IMR-90 (cell line): ENCODE measurements around the gene ELOVL5. TPM values are rescaled to one million over a fixed set of nuclear protein-coding genes. Genes with fewer than 3 reads are reported as not detected.

Experiments used
- ATAC-seq: fragments of 200-7000 bp; cut with Tn5 transposase; 2 replicates; pipeline ENCODE4 v1.9.1; 2020; ENCODE audit warnings: low read depth, mild to moderate bottlenecking, moderate library complexity
- BruUV-seq: library from RNA; stranded (reverse); fragments of 400-500 nt; replicated peaks from 2 replicates; lab custom pipeline; 2021; lab: Mats Ljungman, UMichigan
- CTCF ChIA-PET: fragments of 300-600 bp; formaldehyde crosslinking; extraction: SDS; loops from one replicate; lab custom pipeline; 2021; ENCODE audit warnings: antibody characterized with exemption; lab: Yijun Ruan, JAX
- POLR2A ChIA-PET: fragments of 300-600 bp; sonication (Branson Sonifier 250); formaldehyde crosslinking; loops from one replicate; lab custom pipeline; 2022; ENCODE audit warnings: antibody characterized with exemption; ENCODE audit not compliant: unreplicated experiment; lab: Charles Lee
- DNase-seq: peaks from one replicate; pipeline ENCODE4 v3.0.0; 2013
- H2AFZ ChIP-seq: replicated peaks from 2 replicates; pipeline ENCODE3; 2013; ENCODE audit warnings: low read length, mild to moderate bottlenecking; ENCODE audit not compliant: poor library complexity
- H2AK5ac ChIP-seq: 2 replicates; pipeline ENCODE4 v1.6.1; 2013; ENCODE audit warnings: low read depth, low read length, inconsistent platforms
- H2AK9ac ChIP-seq: replicated peaks from 2 replicates; pipeline ENCODE3; 2013; ENCODE audit warnings: mild to moderate bottlenecking, low read depth, low read length, moderate library complexity; ENCODE audit not compliant: poor library complexity
- H2BK120ac ChIP-seq: 2 replicates; pipeline ENCODE4 v1.6.1; 2013; ENCODE audit warnings: low read depth, low read length, inconsistent platforms
- H2BK15ac ChIP-seq: 3 replicates; pipeline ENCODE4 v1.6.1; 2013; ENCODE audit warnings: low read depth, low read length, inconsistent platforms
- H2BK20ac ChIP-seq: 2 replicates; pipeline ENCODE4 v1.6.1; 2013; ENCODE audit warnings: low read depth, mild to moderate bottlenecking, inconsistent platforms, low read length, moderate library complexity
- H2BK5ac ChIP-seq: 2 replicates; pipeline ENCODE4 v1.6.1; 2013; ENCODE audit warnings: mild to moderate bottlenecking, low read depth, low read length, inconsistent platforms; ENCODE audit not compliant: poor library complexity, severe bottlenecking
- H3K14ac ChIP-seq: replicated peaks from 2 replicates; pipeline ENCODE4 v1.6.1; 2013; ENCODE audit warnings: low read depth, low read length, inconsistent platforms
- H3K18ac ChIP-seq: 2 replicates; pipeline ENCODE4 v1.6.1; 2013; ENCODE audit warnings: low read depth, low read length, control low read depth
- H3K23ac ChIP-seq: 2 replicates; pipeline ENCODE4 v1.6.1; 2013; ENCODE audit warnings: low read depth, low read length, inconsistent platforms
- H3K27ac ChIP-seq: 2 replicates; pipeline ENCODE4 v1.5.1; 2013; ENCODE audit warnings: mild to moderate bottlenecking, control low read depth, low read length; ENCODE audit not compliant: insufficient read depth
- H3K27me3 ChIP-seq: 2 replicates; pipeline ENCODE4 v1.6.1; 2013; ENCODE audit warnings: low read length; ENCODE audit not compliant: control insufficient read depth, insufficient read depth
- H3K36me3 ChIP-seq: 2 replicates; pipeline ENCODE4 v1.6.1; 2013; ENCODE audit warnings: low read length, mixed read lengths; ENCODE audit not compliant: control insufficient read depth, insufficient read depth
- H3K4ac ChIP-seq: 2 replicates; pipeline ENCODE4 v1.6.1; 2013; ENCODE audit warnings: low read depth, low read length, inconsistent platforms
- H3K4me1 ChIP-seq: 2 replicates; pipeline ENCODE4 v1.6.1; 2013; ENCODE audit warnings: low read length, mixed read lengths; ENCODE audit not compliant: control insufficient read depth, insufficient read depth
- H3K4me2 ChIP-seq: 2 replicates; pipeline ENCODE4 v1.6.1; 2013; ENCODE audit warnings: low read depth, mild to moderate bottlenecking, control low read depth, low read length, moderate library complexity
- H3K4me3 ChIP-seq: 2 replicates; pipeline ENCODE4 v1.5.1; 2013; ENCODE audit warnings: low read depth, mild to moderate bottlenecking, control low read depth, low read length, moderate library complexity; ENCODE audit not compliant: insufficient read depth
- H3K56ac ChIP-seq: 2 replicates; pipeline ENCODE4 v1.6.1; 2013; ENCODE audit warnings: low read length, inconsistent platforms; ENCODE audit not compliant: insufficient read depth; ENCODE audit errors: extremely low read depth
- H3K79me1 ChIP-seq, 2 experiments: 2 replicates each; pipeline ENCODE4 v1.6.1; 2013; ENCODE audit warnings: low read length in 2 of 2, inconsistent platforms in 1 of 2, low read depth in 1 of 2
- H3K9ac ChIP-seq: 2 replicates; pipeline ENCODE4 v1.6.1; 2013; ENCODE audit warnings: low read depth, low read length, control low read depth
- H3K9me1 ChIP-seq: 2 replicates; pipeline ENCODE4 v1.6.1; 2013; ENCODE audit warnings: low read length, inconsistent platforms; ENCODE audit not compliant: insufficient read depth
- H3K9me3 ChIP-seq: 2 replicates; pipeline ENCODE4 v1.6.1; 2013; ENCODE audit warnings: low read length; ENCODE audit not compliant: control insufficient read depth, insufficient read depth
- H4K20me1 ChIP-seq: 2 replicates; pipeline ENCODE4 v1.6.1; 2013; ENCODE audit warnings: low read length, inconsistent platforms; ENCODE audit not compliant: insufficient read depth
- H4K5ac ChIP-seq: 2 replicates; pipeline ENCODE4 v1.6.1; 2013; ENCODE audit warnings: mild to moderate bottlenecking, low read depth, low read length, control low read depth
- H4K8ac ChIP-seq, 2 experiments: 2 replicates each; pipeline ENCODE4 v1.6.1; 2013; ENCODE audit warnings: low read depth in 2 of 2, low read length in 2 of 2, control low read depth in 1 of 2, inconsistent platforms in 1 of 2
- H4K91ac ChIP-seq: 2 replicates; pipeline ENCODE4 v1.6.1; 2013; ENCODE audit warnings: low read depth, low read length, inconsistent platforms; ENCODE audit not compliant: insufficient read depth
- CEBPB ChIP-seq: IDR thresholded peaks from 2 replicates; pipeline ENCODE4 v1.6.1; 2012; ENCODE audit warnings: low read depth, low read length, improper control_type of control experiment
- CHD1 ChIP-seq: IDR thresholded peaks from 2 replicates; pipeline ENCODE4 v1.6.1; 2012; ENCODE audit warnings: low read depth, low read length, improper control_type of control experiment
- CTCF ChIP-seq: conservative IDR thresholded peaks from 2 replicates; pipeline ENCODE4 v1.5.1; 2012; ENCODE audit warnings: mild to moderate bottlenecking, low read depth, low read length, improper control_type of control experiment
- ELK1 ChIP-seq: fragments of 150-350 bp; IDR thresholded peaks from 2 replicates; pipeline ENCODE4 v1.6.1; 2016; ENCODE audit warnings: low read depth, mild to moderate bottlenecking, low read length, moderate library complexity, borderline replicate concordance
- MAFK ChIP-seq: IDR thresholded peaks from 2 replicates; pipeline ENCODE4 v1.6.1; 2012; ENCODE audit warnings: low read depth, low read length, improper control_type of control experiment
- NFE2L2 ChIP-seq: fragments of 150-350 bp; IDR thresholded peaks from 2 replicates; pipeline ENCODE4 v1.6.1; 2016; ENCODE audit warnings: low read depth, mild to moderate bottlenecking, low read length
- POLR2A ChIP-seq: IDR thresholded peaks from 2 replicates; pipeline ENCODE4 v1.6.1; 2012; ENCODE audit warnings: mild to moderate bottlenecking, low read depth, low read length
- RAD21 ChIP-seq: IDR thresholded peaks from 2 replicates; pipeline ENCODE4 v1.6.1; 2012; ENCODE audit warnings: low read length, improper control_type of control experiment
- RCOR1 ChIP-seq: IDR thresholded peaks from 2 replicates; pipeline ENCODE4 v1.6.1; 2012; ENCODE audit warnings: mild to moderate bottlenecking, low read length, improper control_type of control experiment; ENCODE audit not compliant: insufficient replicate concordance
- RFX5 ChIP-seq: IDR thresholded peaks from 2 replicates; pipeline ENCODE4 v1.8.0; 2012; ENCODE audit warnings: low read depth, mild to moderate bottlenecking, low read length, moderate library complexity
- SMC3 ChIP-seq: fragments of 150-350 bp; IDR thresholded peaks from 2 replicates; pipeline ENCODE4 v1.6.1; 2016; ENCODE audit warnings: low read depth, mild to moderate bottlenecking, antibody characterized with exemption, low read length, moderate library complexity
- USF2 ChIP-seq: fragments of 150-350 bp; IDR thresholded peaks from 2 replicates; pipeline ENCODE4 v1.6.1; 2017; ENCODE audit warnings: mild to moderate bottlenecking, antibody characterized with exemption, low read length, low read depth
- dilution Hi-C: fragments of 300-500 bp; cut with HindIII; formaldehyde crosslinking; loops from one replicate; pipeline ENCODE4 v1.14.3; 2018; ENCODE audit warnings: low sequenced_read_pairs; ENCODE audit not compliant: unreplicated experiment
- in situ Hi-C: fragments of 300-500 bp; cut with MboI; formaldehyde crosslinking; loops from 3 replicates; pipeline ENCODE4 v1.14.3; 2019; ENCODE audit warnings: low sequenced_read_pairs, inconsistent platforms, mixed read lengths
- intact Hi-C: fragments of 100-400 bp; cut with micrococcal nuclease; formaldehyde crosslinking; loops from 2 replicates; pipeline ENCODE4 v1.10.0; 2022
- polyA plus RNA-seq, 3 experiments: library from polyadenylated mRNA; depleted of rRNA; stranded (reverse); fragments of >200 nt; gene quantifications; 2 replicates each; pipeline ENCODE4 v1.2.3, GENCODE V29; 2012; ENCODE audit warnings: low replicate concordance in 1 of 3
- total RNA-seq: library from RNA; depleted of rRNA; stranded (reverse); fragments of >200 nt; gene quantifications from 2 replicates; pipeline ENCODE4 v1.2.3, GENCODE V29; 2012

The ELOVL5 gene
- total and polyA plus RNA-seq, 2 of the 4 experiments (the other 2 are of a cell fraction), result 32.1 to 42.3 TPM

GRCh38 chr6:53328375-53328774 is 20.4 kb downstream of the ELOVL5 start:
- H3K14ac ChIP-seq, result no peak overlapping the region
- no peak overlapping the region for H3K56ac ChIP-seq
- no peak for TF ChIP-seq ELK1
- TF ChIP-seq CTCF, result no peak
- TF ChIP-seq CEBPB, result no peak
- TF ChIP-seq RAD21, result no peak
- TF ChIP-seq NFE2L2, result no peak
- TF ChIP-seq MAFK, result no peak
- no peak for TF ChIP-seq CHD1
- TF ChIP-seq RCOR1, result no peak
- TF ChIP-seq POLR2A, result no peak
- TF ChIP-seq SMC3, result no peak
- TF ChIP-seq RFX5, result no peak
- no peak for TF ChIP-seq USF2
- H3K4me1 ChIP-seq, result peaks cover 16% of the 10 kb centered on the region
- H4K8ac ChIP-seq, result no peak overlapping the region
- H3K4me2 ChIP-seq, result no peak overlapping the region
- DNase-seq, result no peak
- no TSS peak for BruUV-seq
- H2BK15ac ChIP-seq, result no peak overlapping the region
- no peak overlapping the region for H3K23ac ChIP-seq
- no peak overlapping the region for H3K18ac ChIP-seq
- H3K9ac ChIP-seq, result no peak overlapping the region
- no peak overlapping the region for H3K27ac ChIP-seq
- peaks cover 28% of the 10 kb centered on the region for H4K20me1 ChIP-seq
- H2AFZ ChIP-seq, result no peak overlapping the region
- H2AK9ac ChIP-seq, result no peak overlapping the region
- no peak for ATAC-seq
- no peak overlapping the region for H2BK120ac ChIP-seq
- H2AK5ac ChIP-seq, result no peak overlapping the region
- ChIA-PET POLR2A (no interaction called here), CTCF (interaction anchor here (1.3 kb wide), 1 partner anchor 9 kb away, joined by 3 read pairs; no protein-coding TSS in a partner anchor)
- H4K91ac ChIP-seq, result no peak overlapping the region
- no peak overlapping the region for H4K5ac ChIP-seq
- dilution Hi-C loops, result no loop called here
- no peak overlapping the region for H3K4me3 ChIP-seq
- no peak overlapping the region for H3K4ac ChIP-seq
- in situ Hi-C loops, result no loop called here
- peaks cover 18% of the 10 kb centered on the region for H3K9me1 ChIP-seq
- intact Hi-C loops, result no loop called here
- no peak overlapping the region for H2BK5ac ChIP-seq
- no peak overlapping the region for H2BK20ac ChIP-seq
- H3K36me3 ChIP-seq, result no peaks in the 10 kb centered on the region
- H3K9me3 ChIP-seq, result no peaks in the 10 kb centered on the region
- H3K79me1 ChIP-seq, result peaks cover 28 to 72% of the 10 kb centered on the region in 2 experiments
- no peaks in the 10 kb centered on the region for H3K27me3 ChIP-seq
